HepG2 (cell line): Measurements from ENCODE around the gene CDC42EP1. TPM values are rescaled to one million over a fixed set of nuclear protein-coding genes. Genes with fewer than 3 reads are reported as not detected.

ENCODE experiments used
- CBX5 ChIP-seq: sonication (generic); formaldehyde crosslinking; IDR thresholded peaks from 2 replicates; pipeline ENCODE4 v1.4.0; 2020; ENCODE audit warnings: missing genetic modification reagents, borderline replicate concordance
- CC2D1A ChIP-seq: sonication (generic); formaldehyde crosslinking; IDR thresholded peaks from 2 replicates; pipeline ENCODE4 v1.8.1; 2023; ENCODE audit warnings: mild to moderate bottlenecking, missing genetic modification reagents
- GATA4 ChIP-seq: sonication (generic); IDR thresholded peaks from 2 replicates; pipeline ENCODE4 v1.6.1; 2016; ENCODE audit warnings: antibody characterized with exemption, low read depth, borderline replicate concordance
- HCFC1 ChIP-seq: fragments of 150-350 bp; IDR thresholded peaks from 2 replicates; pipeline ENCODE4 v1.6.1; 2014; ENCODE audit warnings: low read depth, low read length
- HDAC1 ChIP-seq: sonication (generic); formaldehyde crosslinking; IDR thresholded peaks from 2 replicates; pipeline ENCODE4 v1.5.1; 2020; ENCODE audit warnings: mild to moderate bottlenecking, missing genetic modification reagents
- HNRNPUL1 ChIP-seq: fragments of 200-400 bp; formaldehyde crosslinking; IDR thresholded peaks from 2 replicates; pipeline ENCODE4 v1.6.1; 2017; ENCODE audit warnings: low read depth, mild to moderate bottlenecking, low read length, moderate library complexity
- KDM1A ChIP-seq: IDR thresholded peaks from 2 replicates; pipeline ENCODE4 v1.6.1; 2016; ENCODE audit warnings: missing compliant biosample characterization
- MED1 ChIP-seq: sonication (generic); formaldehyde crosslinking; IDR thresholded peaks from 2 replicates; pipeline ENCODE4 v1.4.0; 2020; ENCODE audit warnings: missing genetic modification reagents
- NRL ChIP-seq: sonication (generic); formaldehyde crosslinking; IDR thresholded peaks from 2 replicates; pipeline ENCODE4 v1.5.0; 2020; ENCODE audit warnings: missing genetic modification reagents, mild to moderate bottlenecking, moderate library complexity, borderline replicate concordance
- PHF21A ChIP-seq: sonication (generic); formaldehyde crosslinking; IDR thresholded peaks from 2 replicates; pipeline ENCODE4 v1.5.0; 2020; ENCODE audit warnings: mild to moderate bottlenecking, missing genetic modification reagents
- ZKSCAN8 ChIP-seq: IDR thresholded peaks from 2 replicates; pipeline ENCODE4 v1.6.1; 2016; ENCODE audit warnings: borderline replicate concordance, missing genetic modification reagents, missing compliant biosample characterization
- ZNF230 ChIP-seq: sonication (generic); formaldehyde crosslinking; IDR thresholded peaks from 2 replicates; pipeline ENCODE4 v1.4.0; 2020; ENCODE audit warnings: mild to moderate bottlenecking, missing genetic modification reagents
- ZNF232 ChIP-seq: sonication (generic); formaldehyde crosslinking; IDR thresholded peaks from 2 replicates; pipeline ENCODE4 v1.4.0; 2020; ENCODE audit warnings: missing genetic modification reagents, borderline replicate concordance
- ZNF234 ChIP-seq: sonication (generic); formaldehyde crosslinking; conservative IDR thresholded peaks from 2 replicates; pipeline ENCODE4 v1.5.1; 2020; ENCODE audit warnings: mild to moderate bottlenecking, missing genetic modification reagents
- ZNF557 ChIP-seq: sonication (generic); formaldehyde crosslinking; IDR thresholded peaks from 2 replicates; pipeline ENCODE4 v1.4.0; 2020; ENCODE audit warnings: missing genetic modification reagents
- ZSCAN25 ChIP-seq: sonication (generic); formaldehyde crosslinking; IDR thresholded peaks from 2 replicates; pipeline ENCODE4 v1.8.0; 2022; ENCODE audit warnings: mild to moderate bottlenecking, missing genetic modification reagents
- polyA plus RNA-seq, 8 experiments: library from polyadenylated mRNA; depleted of rRNA in 3 of 8; stranded (reverse) in 7 of 8; unstranded in 1 of 8; fragments of >200 nt; fragmentation: Illumina TruSeq in 4 of 8; extraction: Trizol in 4 of 8; gene quantifications; 2 replicates each; pipeline versions ENCODE4 v1.2.1 to v1.2.3, GENCODE V29; 2011 to 2016; ENCODE audit warnings: low read depth in 4 of 8, missing spikeins in 1 of 8, mixed read lengths in 1 of 8; ENCODE audit not compliant: insufficient read depth in 1 of 8
- total RNA-seq, 5 experiments: library from RNA; depleted of rRNA; stranded (reverse); fragments of >200 nt; fragmentation: Illumina TruSeq; extraction: Trizol; gene quantifications; 2 replicates each; pipeline ENCODE4 v1.2.3, GENCODE V29; 2016; ENCODE audit warnings: low read depth in 1 of 5
- TF ChIP-seq, protein P1 (sequence below): sonication (generic); formaldehyde crosslinking; IDR thresholded peaks from 2 replicates; pipeline ENCODE4 v1.8.0; 2022; ENCODE audit warnings: low read depth, missing genetic modification reagents
- TF ChIP-seq, protein P2 (sequence below): IDR thresholded peaks from 2 replicates; pipeline ENCODE4 v1.6.1; 2018; ENCODE audit warnings: missing genetic modification reagents
- TF ChIP-seq, protein P3 (sequence below): sonication (generic); formaldehyde crosslinking; IDR thresholded peaks from 2 replicates; pipeline ENCODE4 v1.8.0; 2022; ENCODE audit warnings: mild to moderate bottlenecking, missing genetic modification reagents, moderate library complexity
- TF ChIP-seq, protein P4 (sequence below): IDR thresholded peaks from 2 replicates; pipeline ENCODE4 v1.6.1; 2016

Gene CDC42EP1
- total and polyA plus RNA-seq, 2 of the 13 experiments (the other 11 are each of a cell fraction or from before 2014, with no cell fraction given): 17.1 to 29.5 TPM

DNA sequence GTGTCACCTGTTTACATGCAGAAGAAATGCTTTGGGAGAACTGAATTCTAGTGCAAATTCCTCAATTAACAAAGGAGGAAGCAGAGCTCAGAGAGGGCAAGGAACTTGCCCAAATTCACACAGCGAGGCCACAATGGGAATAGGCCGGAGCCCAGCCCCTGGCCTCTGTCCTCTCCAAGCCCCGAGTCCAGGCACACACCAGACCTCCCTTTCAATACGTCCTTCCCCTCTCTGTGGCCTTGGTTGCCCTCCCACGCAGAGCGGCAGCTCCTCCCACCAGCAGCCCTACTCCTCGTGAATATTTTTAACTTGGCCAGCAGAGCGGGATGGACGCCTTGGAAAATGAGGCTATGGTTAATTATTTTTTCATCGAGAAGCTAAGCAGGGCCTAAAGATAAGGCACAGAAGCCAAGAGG lies 39.5 kb upstream of the CDC42EP1 start (continued):
- TF ChIP-seq, protein P1, sequence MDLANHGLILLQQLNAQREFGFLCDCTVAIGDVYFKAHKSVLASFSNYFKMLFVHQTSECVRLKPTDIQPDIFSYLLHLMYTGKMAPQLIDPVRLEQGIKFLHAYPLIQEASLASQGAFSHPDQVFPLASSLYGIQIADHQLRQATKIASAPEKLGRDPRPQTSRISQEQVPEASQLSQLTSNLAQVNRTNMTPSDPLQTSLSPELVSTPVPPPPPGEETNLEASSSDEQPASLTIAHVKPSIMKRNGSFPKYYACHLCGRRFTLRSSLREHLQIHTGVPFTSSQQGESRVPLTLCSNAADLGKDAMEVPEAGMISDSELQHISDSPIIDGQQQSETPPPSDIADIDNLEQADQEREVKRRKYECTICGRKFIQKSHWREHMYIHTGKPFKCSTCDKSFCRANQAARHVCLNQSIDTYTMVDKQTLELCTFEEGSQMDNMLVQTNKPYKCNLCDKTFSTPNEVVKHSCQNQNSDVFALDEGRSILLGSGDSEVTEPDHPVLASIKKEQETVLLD (CRISPR knock-in tag): no peak
- TF ChIP-seq NRL (CRISPR knock-in tag): 0 out of 2 replicates have a peak, but pooled peaks have one; percentile 6
- TF ChIP-seq, protein P2, sequence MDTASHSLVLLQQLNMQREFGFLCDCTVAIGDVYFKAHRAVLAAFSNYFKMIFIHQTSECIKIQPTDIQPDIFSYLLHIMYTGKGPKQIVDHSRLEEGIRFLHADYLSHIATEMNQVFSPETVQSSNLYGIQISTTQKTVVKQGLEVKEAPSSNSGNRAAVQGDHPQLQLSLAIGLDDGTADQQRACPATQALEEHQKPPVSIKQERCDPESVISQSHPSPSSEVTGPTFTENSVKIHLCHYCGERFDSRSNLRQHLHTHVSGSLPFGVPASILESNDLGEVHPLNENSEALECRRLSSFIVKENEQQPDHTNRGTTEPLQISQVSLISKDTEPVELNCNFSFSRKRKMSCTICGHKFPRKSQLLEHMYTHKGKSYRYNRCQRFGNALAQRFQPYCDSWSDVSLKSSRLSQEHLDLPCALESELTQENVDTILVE (CRISPR knock-in tag): no peak
- no peak for TF ChIP-seq CC2D1A
- TF ChIP-seq ZSCAN25 (CRISPR knock-in tag): no peak
- TF ChIP-seq CBX5 (CRISPR knock-in tag): no peak
- no peak for TF ChIP-seq ZNF557 (CRISPR knock-in tag)
- TF ChIP-seq HCFC1: no peak
- 0 out of 2 replicates have a peak, but pooled peaks have one; percentile 6 for TF ChIP-seq MED1 (CRISPR knock-in tag)
- TF ChIP-seq ZNF230 (CRISPR knock-in tag): no peak
- TF ChIP-seq PHF21A: no peak
- TF ChIP-seq HNRNPUL1: no peak
- no peak for TF ChIP-seq ZNF234 (CRISPR knock-in tag)
- no peak for TF ChIP-seq HDAC1 (CRISPR knock-in tag)
- no peak for TF ChIP-seq ZKSCAN8 (CRISPR knock-in tag)
- TF ChIP-seq, protein P3, sequence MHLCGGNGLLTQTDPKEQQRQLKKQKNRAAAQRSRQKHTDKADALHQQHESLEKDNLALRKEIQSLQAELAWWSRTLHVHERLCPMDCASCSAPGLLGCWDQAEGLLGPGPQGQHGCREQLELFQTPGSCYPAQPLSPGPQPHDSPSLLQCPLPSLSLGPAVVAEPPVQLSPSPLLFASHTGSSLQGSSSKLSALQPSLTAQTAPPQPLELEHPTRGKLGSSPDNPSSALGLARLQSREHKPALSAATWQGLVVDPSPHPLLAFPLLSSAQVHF (CRISPR knock-in tag): no peak
- TF ChIP-seq, protein P4, sequence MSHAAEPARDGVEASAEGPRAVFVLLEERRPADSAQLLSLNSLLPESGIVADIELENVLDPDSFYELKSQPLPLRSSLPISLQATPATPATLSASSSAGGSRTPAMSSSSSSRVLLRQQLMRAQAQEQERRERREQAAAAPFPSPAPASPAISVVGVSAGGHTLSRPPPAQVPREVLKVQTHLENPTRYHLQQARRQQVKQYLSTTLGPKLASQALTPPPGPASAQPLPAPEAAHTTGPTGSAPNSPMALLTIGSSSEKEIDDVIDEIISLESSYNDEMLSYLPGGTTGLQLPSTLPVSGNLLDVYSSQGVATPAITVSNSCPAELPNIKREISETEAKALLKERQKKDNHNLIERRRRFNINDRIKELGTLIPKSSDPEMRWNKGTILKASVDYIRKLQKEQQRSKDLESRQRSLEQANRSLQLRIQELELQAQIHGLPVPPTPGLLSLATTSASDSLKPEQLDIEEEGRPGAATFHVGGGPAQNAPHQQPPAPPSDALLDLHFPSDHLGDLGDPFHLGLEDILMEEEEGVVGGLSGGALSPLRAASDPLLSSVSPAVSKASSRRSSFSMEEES (CRISPR knock-in tag): no peak
- no peak for TF ChIP-seq ZNF232 (CRISPR knock-in tag)
- TF ChIP-seq KDM1A (CRISPR knock-in tag): peak; percentile 42; the same call in 1 of the 2 replicates
- TF ChIP-seq GATA4: no peak
